ENCODE data around the gene YOD1.
A peak's percentile ranks its signal among the peaks of the same experiment; 100 is the strongest.

Gene YOD1

GRCh38 chr1:207051191-207051943 lies at the start of gene YOD1:
YOD1 (minus strand) TSS chr1:207051208; CDS start chr1:207051030, 178 bp downstream.
- DNase-seq, result no peak

- no peak for DNase-seq
Measured at GRCh38 chr1:207097871-207098324, 46.9 kb upstream of the YOD1 start.

- DNase-seq, result no peak
Measured at GRCh38 chr1:207093944-207094343, 42.9 kb upstream of the YOD1 start.

- DNase-seq, result no peak
Measured at GRCh38 chr1:207091200-207091908, 40.3 kb upstream of the YOD1 start.

GRCh38 chr1:207089627-207090355 lies 38.8 kb upstream of the YOD1 start:
- DNase-seq, result no peak

- DNase-seq, result no peak
Measured at GRCh38 chr1:207088701-207089626, 38.0 kb upstream of the YOD1 start, which contains the start of gene C4BPB. C4BPB (plus strand) TSS chr1:207088860; CDS start chr1:207089532, 672 bp downstream.

- no peak for DNase-seq
Measured at GRCh38 chr1:207088161-207088560, 37.2 kb upstream of the YOD1 start.

GRCh38 chr1:207085887-207086286 lies 34.9 kb upstream of the YOD1 start:
- no peak for DNase-seq

- no peak for DNase-seq
Measured at GRCh38 chr1:207084701-207085180, 33.7 kb upstream of the YOD1 start.

GRCh38 chr1:207084232-207084631 lies 33.2 kb upstream of the YOD1 start:
- no peak for DNase-seq

- DNase-seq, result no peak
Measured at GRCh38 chr1:207081806-207082205, 30.8 kb upstream of the YOD1 start.

- no peak for DNase-seq
Measured at GRCh38 chr1:207081088-207081487, 30.1 kb upstream of the YOD1 start.

- no peak for DNase-seq
Measured at GRCh38 chr1:207079706-207080241, 28.8 kb upstream of the YOD1 start.

GRCh38 chr1:207078578-207079132 lies 27.6 kb upstream of the YOD1 start:
- no peak for DNase-seq

GRCh38 chr1:207077470-207078377 lies 26.7 kb upstream of the YOD1 start:
- DNase-seq, result peak; percentile 66

GRCh38 chr1:207077012-207077411 lies 26.0 kb upstream of the YOD1 start:
- DNase-seq, result no peak

GRCh38 chr1:207076181-207076955 lies 25.4 kb upstream of the YOD1 start:
- no peak for DNase-seq

GRCh38 chr1:207073906-207074820 lies 23.2 kb upstream of the YOD1 start:
- DNase-seq, result no peak
